Measurements from ENCODE around the gene METTL26. TPM values are rescaled to one million over a fixed set of nuclear protein-coding genes. Genes with fewer than 3 reads are reported as not detected.

Gene METTL26
- total and polyA plus RNA-seq, 9 of the 15 experiments (the other 6 are each of a cell fraction or from before 2014, with no cell fraction given) = 7.3 to 262 (median 80.9) TPM

DNA sequence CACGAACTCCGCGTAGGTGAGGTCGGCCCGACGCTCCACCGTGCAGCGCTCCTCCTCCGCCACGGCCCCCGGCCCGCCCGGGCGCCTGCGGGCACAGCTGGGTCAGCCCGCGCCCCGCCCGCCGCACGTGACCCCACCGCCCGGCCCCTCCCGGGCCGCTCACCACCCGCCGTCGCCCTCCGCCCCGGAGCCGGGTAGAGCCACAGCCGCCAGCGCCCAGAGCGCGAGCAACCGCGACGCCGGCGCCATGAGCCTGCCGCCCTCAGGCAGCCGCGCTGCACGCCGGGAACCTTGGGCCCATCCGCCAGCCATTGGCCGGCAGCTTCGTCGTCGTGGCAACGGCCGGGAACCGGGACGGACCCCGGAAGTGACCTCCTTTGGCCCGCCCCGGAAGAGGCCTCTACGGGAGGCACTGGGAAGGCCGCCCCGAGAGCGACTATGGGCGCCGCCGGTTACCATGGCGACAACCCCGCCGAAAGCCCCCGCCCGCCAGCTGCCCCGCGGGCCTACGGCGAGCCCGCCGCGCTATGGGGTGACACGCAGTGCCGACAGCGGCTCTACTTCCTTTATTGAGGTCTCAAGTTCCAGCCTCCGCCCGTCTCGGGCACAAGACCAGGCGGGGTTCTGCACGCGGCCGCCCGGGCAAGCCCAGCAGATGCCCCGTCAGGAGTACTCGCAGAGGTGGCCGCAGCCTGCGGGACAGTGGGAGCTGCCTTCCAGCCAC lies 48.1 kb upstream of the METTL26 start, which contains the start of gene JMJD8 (continued):
- TF ChIP-seq, protein P1, sequence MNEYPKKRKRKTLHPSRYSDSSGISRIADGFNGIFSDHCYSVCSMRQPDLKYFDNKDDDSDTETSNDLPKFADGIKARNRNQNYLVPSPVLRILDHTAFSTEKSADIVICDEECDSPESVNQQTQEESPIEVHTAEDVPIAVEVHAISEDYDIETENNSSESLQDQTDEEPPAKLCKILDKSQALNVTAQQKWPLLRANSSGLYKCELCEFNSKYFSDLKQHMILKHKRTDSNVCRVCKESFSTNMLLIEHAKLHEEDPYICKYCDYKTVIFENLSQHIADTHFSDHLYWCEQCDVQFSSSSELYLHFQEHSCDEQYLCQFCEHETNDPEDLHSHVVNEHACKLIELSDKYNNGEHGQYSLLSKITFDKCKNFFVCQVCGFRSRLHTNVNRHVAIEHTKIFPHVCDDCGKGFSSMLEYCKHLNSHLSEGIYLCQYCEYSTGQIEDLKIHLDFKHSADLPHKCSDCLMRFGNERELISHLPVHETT (CRISPR knock-in tag; conservative IDR thresholded peaks at IDR 0.05 in 1 of 2, IDR thresholded peaks at IDR 0.05 in 1 of 2) = peak in 1 of 2 experiments; percentile 92; a peak in 2 of 4 replicates
- TF ChIP-seq, protein P2, sequence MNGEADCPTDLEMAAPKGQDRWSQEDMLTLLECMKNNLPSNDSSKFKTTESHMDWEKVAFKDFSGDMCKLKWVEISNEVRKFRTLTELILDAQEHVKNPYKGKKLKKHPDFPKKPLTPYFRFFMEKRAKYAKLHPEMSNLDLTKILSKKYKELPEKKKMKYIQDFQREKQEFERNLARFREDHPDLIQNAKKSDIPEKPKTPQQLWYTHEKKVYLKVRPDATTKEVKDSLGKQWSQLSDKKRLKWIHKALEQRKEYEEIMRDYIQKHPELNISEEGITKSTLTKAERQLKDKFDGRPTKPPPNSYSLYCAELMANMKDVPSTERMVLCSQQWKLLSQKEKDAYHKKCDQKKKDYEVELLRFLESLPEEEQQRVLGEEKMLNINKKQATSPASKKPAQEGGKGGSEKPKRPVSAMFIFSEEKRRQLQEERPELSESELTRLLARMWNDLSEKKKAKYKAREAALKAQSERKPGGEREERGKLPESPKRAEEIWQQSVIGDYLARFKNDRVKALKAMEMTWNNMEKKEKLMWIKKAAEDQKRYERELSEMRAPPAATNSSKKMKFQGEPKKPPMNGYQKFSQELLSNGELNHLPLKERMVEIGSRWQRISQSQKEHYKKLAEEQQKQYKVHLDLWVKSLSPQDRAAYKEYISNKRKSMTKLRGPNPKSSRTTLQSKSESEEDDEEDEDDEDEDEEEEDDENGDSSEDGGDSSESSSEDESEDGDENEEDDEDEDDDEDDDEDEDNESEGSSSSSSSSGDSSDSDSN (IDR thresholded peaks at IDR 0.05; ENCODE audit: borderline replicate concordance in 1 of 2, low read depth in 2 of 2, low read length in 2 of 2) = peak in 1 of 2 experiments; percentile 35; a peak in 1 of 4 replicates
- TF ChIP-seq DPF2 (IDR thresholded peaks at IDR 0.05) = no peak
- no peak for TF ChIP-seq ZNF707 (CRISPR knock-in tag; conservative IDR thresholded peaks at IDR 0.05)
- peak; percentile 87 for TF ChIP-seq SP1 (CRISPR knock-in tag; IDR thresholded peaks at IDR 0.05)
- TF ChIP-seq, protein P3, sequence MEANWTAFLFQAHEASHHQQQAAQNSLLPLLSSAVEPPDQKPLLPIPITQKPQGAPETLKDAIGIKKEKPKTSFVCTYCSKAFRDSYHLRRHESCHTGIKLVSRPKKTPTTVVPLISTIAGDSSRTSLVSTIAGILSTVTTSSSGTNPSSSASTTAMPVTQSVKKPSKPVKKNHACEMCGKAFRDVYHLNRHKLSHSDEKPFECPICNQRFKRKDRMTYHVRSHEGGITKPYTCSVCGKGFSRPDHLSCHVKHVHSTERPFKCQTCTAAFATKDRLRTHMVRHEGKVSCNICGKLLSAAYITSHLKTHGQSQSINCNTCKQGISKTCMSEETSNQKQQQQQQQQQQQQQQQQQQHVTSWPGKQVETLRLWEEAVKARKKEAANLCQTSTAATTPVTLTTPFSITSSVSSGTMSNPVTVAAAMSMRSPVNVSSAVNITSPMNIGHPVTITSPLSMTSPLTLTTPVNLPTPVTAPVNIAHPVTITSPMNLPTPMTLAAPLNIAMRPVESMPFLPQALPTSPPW (CRISPR knock-in tag; IDR thresholded peaks at IDR 0.05) = peak; percentile 71
- peak; percentile 97 for TF ChIP-seq BMI1 (IDR thresholded peaks at IDR 0.05; ENCODE audit: low read length)
- peak; percentile 57; the same call in 1 of the 2 replicates for TF ChIP-seq BHLHE40 (IDR thresholded peaks at IDR 0.05; ENCODE audit: low read length)
- no peak for TF ChIP-seq SMAD4 (CRISPR knock-in tag; conservative IDR thresholded peaks at IDR 0.05)
- no peak for TF ChIP-seq CREBBP (IDR thresholded peaks at IDR 0.05; ENCODE audit: low read depth, low read length)
- TF ChIP-seq, protein P4, sequence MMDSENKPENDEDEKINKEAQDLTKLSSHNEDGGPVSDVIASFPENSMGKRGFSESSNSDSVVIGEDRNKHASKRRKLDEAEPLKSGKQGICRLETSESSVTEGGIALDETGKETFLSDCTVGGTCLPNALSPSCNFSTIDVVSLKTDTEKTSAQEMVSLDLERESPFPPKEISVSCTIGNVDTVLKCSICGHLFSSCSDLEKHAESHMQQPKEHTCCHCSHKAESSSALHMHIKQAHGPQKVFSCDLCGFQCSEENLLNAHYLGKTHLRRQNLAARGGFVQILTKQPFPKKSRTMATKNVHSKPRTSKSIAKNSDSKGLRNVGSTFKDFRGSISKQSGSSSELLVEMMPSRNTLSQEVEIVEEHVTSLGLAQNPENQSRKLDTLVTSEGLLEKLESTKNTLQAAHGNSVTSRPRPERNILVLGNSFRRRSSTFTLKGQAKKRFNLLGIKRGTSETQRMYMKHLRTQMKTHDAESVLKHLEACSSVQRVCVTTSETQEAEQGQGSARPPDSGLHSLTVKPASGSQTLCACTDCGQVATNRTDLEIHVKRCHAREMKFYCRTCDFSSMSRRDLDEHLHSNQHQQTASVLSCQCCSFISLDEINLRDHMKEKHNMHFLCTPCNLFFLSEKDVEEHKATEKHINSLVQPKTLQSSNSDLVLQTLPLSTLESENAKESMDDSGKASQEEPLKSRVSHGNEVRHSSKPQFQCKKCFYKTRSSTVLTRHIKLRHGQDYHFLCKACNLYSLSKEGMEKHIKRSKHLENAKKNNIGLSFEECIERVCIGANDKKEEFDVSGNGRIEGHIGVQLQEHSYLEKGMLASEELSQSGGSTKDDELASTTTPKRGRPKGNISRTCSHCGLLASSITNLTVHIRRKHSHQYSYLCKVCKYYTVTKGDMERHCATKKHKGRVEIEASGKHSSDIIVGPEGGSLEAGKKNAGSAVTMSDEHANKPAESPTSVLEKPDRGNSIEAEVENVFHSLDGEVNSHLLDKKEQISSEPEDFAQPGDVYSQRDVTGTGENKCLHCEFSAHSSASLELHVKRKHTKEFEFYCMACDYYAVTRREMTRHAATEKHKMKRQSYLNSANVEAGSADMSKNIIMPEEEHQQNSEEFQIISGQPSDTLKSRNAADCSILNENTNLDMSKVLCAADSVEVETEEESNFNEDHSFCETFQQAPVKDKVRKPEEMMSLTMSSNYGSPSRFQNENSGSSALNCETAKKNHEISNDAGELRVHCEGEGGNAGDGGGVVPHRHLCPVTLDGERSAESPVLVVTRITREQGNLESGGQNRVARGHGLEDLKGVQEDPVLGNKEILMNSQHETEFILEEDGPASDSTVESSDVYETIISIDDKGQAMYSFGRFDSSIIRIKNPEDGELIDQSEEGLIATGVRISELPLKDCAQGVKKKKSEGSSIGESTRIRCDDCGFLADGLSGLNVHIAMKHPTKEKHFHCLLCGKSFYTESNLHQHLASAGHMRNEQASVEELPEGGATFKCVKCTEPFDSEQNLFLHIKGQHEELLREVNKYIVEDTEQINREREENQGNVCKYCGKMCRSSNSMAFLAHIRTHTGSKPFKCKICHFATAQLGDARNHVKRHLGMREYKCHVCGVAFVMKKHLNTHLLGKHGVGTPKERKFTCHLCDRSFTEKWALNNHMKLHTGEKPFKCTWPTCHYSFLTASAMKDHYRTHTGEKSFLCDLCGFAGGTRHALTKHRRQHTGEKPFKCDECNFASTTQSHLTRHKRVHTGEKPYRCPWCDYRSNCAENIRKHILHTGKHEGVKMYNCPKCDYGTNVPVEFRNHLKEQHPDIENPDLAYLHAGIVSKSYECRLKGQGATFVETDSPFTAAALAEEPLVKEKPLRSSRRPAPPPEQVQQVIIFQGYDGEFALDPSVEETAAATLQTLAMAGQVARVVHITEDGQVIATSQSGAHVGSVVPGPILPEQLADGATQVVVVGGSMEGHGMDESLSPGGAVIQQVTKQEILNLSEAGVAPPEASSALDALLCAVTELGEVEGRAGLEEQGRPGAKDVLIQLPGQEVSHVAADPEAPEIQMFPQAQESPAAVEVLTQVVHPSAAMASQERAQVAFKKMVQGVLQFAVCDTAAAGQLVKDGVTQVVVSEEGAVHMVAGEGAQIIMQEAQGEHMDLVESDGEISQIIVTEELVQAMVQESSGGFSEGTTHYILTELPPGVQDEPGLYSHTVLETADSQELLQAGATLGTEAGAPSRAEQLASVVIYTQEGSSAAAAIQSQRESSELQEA (IDR thresholded peaks at IDR 0.05; ENCODE audit: low read depth) = peak; percentile 61; the same call in 1 of the 2 replicates
- 0 out of 4 replicates have a peak, but pooled peaks of 1 of the 2 experiments have one; percentile 20 for TF ChIP-seq HDAC1 (IDR thresholded peaks at IDR 0.05)
- no peak for TF ChIP-seq ZNF76 (CRISPR knock-in tag; IDR thresholded peaks at IDR 0.05; ENCODE audit: borderline replicate concordance)
